ENCODE data around the gene TRIO.
A peak's percentile ranks its signal among the peaks of the same experiment; 100 is the strongest.

Gene TRIO

GRCh38 chr5:14145435-14146334, 2.5 kb downstream of the TRIO start:
- H3K4me3 ChIP-seq (ENCODE audit: low read depth, low read length): peak overlapping the region; percentile 68
- no peak for TF ChIP-seq CTCF (IDR thresholded peaks at IDR 0.05; ENCODE audit: control insufficient read depth, extremely low read depth, insufficient read depth)
- DNase-seq (ENCODE audit: low read depth): no peak

- TF ChIP-seq CTCF (IDR thresholded peaks at IDR 0.05; ENCODE audit: control insufficient read depth, extremely low read depth, insufficient read depth): no peak
- H3K4me3 ChIP-seq (ENCODE audit: low read depth, low read length): no peak overlapping the region
- DNase-seq (ENCODE audit: low read depth): no peak
These were observed 3.6 kb downstream of the TRIO start for GRCh38 chr5:14146725-14147124.

- DNase-seq (ENCODE audit: low read depth): no peak
- no peak overlapping the region for H3K4me3 ChIP-seq (ENCODE audit: low read depth, low read length)
- no peak for TF ChIP-seq CTCF (IDR thresholded peaks at IDR 0.05; ENCODE audit: control insufficient read depth, extremely low read depth, insufficient read depth)
These were observed 4.1 kb downstream of the TRIO start for GRCh38 chr5:14147210-14147609.

- H3K4me3 ChIP-seq (ENCODE audit: low read depth, low read length): no peak overlapping the region
These were observed 5.3 kb downstream of the TRIO start for GRCh38 chr5:14148483-14148882.

GRCh38 chr5:14148890-14149671, 5.9 kb downstream of the TRIO start:
- DNase-seq (ENCODE audit: low read depth): no peak
- H3K4me3 ChIP-seq (ENCODE audit: low read depth, low read length): no peak overlapping the region
- no peak for TF ChIP-seq CTCF (IDR thresholded peaks at IDR 0.05; ENCODE audit: control insufficient read depth, extremely low read depth, insufficient read depth)

More at GRCh38 chr5:14148483-14148882, 5.3 kb downstream of the TRIO start:
- no peak for DNase-seq (ENCODE audit: low read depth)
- TF ChIP-seq CTCF (IDR thresholded peaks at IDR 0.05; ENCODE audit: control insufficient read depth, extremely low read depth, insufficient read depth): no peak

- DNase-seq (ENCODE audit: low read depth): no peak
- no peak for TF ChIP-seq CTCF (IDR thresholded peaks at IDR 0.05; ENCODE audit: control insufficient read depth, extremely low read depth, insufficient read depth)
- H3K4me3 ChIP-seq (ENCODE audit: low read depth, low read length): no peak overlapping the region
These were observed 6.6 kb downstream of the TRIO start for GRCh38 chr5:14149672-14150274.
